Lower leg skin (tissue), 4 donors: ENCODE measurements around the gene DPYD. TPM values are rescaled to one million over a fixed set of nuclear protein-coding genes. Genes with fewer than 3 reads are reported as not detected.

Experiments used
- DNase-seq, 2 donors: peaks; one replicate each; pipeline ENCODE4 v3.0.0-alpha.2; 2019; ENCODE audit warnings: low spot score in 2 of 2
- H3K4me3 ChIP-seq: fragments of 200-600 bp; sonication (generic); 2 replicates; pipeline ENCODE4 v1.5.1; 2017; ENCODE audit warnings: mild to moderate bottlenecking, low read depth; ENCODE audit not compliant: poor library complexity, severe bottlenecking
- POLR2A ChIP-seq, 2 donors: fragments of 450-650 bp; IDR thresholded peaks; one replicate each; pipeline ENCODE4 v1.6.1; 2016 to 2017; ENCODE audit warnings: antibody characterized with exemption in 2 of 2, mild to moderate bottlenecking in 1 of 2, moderate library complexity in 1 of 2
- WGBS, 2 donors: methylation state at CpG; one replicate each; pipeline ENCODE4 v1.1.5; 2018; 5-methylcytosine and 5-hydroxymethylcytosine counted together
- intact Hi-C: fragments of 100-400 bp; cut with DNase I; formaldehyde crosslinking; loops from one replicate; pipeline ENCODE4 v1.15.0; 2023; ENCODE audit warnings: low total_unique reads
- total RNA-seq, 4 donors: library from RNA; depleted of rRNA; stranded (reverse); fragments of >200 nt; gene quantifications; one replicate each; pipeline ENCODE4 v1.1.0, GENCODE V29; 2016
- TF ChIP-seq, protein P1 (sequence below), 3 donors: fragments of 450-650 bp; IDR thresholded peaks; one replicate each; pipeline ENCODE4 v1.5.1; 2016; ENCODE audit warnings: antibody characterized with exemption in 3 of 3, mild to moderate bottlenecking in 3 of 3, moderate library complexity in 2 of 3

DPYD gene
- total RNA-seq, 4 donors from 2014 or later, result 10.6 to 16.1 (median 14.6) TPM

DNA sequence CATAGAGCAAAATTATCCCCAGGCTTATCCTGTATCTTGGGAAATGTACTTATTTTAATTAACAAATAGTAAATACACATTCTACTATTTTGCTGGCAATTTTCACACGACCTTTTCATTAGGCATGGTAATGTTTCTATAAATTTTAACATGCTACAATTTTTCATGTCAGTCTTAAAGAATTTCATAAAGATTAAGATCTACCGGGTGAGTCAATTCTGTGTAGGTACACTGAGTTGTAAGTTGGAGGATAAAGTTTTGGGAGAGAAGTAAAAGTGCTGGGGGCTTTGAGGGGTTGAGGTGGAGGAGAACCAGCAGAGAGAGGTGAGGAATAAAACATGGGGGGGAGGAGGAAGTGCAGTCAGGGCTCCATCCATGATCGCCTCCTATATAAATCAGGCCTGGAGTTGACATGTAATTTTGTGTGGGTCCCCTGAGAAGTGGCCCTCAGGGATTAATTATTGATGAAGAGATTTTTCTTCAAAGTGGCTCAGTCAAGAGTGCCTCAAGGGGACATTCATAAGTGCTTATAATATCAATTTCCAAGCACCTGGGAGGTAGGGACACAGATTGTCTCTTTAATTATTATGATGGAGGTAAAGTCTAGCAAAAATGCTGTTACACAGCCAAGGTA lies 7.2 kb downstream of the DPYD start:
- WGBS, 2 donors, result 65 to 73% methylated on average over 3 of the region's 3 CpGs
- H3K4me3 ChIP-seq, result no peak overlapping the region
- DNase-seq, result no peak
- no peak for TF ChIP-seq POLR2A (IDR thresholded peaks at IDR 0.05)
- TF ChIP-seq, protein P1, sequence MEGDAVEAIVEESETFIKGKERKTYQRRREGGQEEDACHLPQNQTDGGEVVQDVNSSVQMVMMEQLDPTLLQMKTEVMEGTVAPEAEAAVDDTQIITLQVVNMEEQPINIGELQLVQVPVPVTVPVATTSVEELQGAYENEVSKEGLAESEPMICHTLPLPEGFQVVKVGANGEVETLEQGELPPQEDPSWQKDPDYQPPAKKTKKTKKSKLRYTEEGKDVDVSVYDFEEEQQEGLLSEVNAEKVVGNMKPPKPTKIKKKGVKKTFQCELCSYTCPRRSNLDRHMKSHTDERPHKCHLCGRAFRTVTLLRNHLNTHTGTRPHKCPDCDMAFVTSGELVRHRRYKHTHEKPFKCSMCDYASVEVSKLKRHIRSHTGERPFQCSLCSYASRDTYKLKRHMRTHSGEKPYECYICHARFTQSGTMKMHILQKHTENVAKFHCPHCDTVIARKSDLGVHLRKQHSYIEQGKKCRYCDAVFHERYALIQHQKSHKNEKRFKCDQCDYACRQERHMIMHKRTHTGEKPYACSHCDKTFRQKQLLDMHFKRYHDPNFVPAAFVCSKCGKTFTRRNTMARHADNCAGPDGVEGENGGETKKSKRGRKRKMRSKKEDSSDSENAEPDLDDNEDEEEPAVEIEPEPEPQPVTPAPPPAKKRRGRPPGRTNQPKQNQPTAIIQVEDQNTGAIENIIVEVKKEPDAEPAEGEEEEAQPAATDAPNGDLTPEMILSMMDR (IDR thresholded peaks at IDR 0.05), result no peak
- intact Hi-C loops, result no loop called here

DNA sequence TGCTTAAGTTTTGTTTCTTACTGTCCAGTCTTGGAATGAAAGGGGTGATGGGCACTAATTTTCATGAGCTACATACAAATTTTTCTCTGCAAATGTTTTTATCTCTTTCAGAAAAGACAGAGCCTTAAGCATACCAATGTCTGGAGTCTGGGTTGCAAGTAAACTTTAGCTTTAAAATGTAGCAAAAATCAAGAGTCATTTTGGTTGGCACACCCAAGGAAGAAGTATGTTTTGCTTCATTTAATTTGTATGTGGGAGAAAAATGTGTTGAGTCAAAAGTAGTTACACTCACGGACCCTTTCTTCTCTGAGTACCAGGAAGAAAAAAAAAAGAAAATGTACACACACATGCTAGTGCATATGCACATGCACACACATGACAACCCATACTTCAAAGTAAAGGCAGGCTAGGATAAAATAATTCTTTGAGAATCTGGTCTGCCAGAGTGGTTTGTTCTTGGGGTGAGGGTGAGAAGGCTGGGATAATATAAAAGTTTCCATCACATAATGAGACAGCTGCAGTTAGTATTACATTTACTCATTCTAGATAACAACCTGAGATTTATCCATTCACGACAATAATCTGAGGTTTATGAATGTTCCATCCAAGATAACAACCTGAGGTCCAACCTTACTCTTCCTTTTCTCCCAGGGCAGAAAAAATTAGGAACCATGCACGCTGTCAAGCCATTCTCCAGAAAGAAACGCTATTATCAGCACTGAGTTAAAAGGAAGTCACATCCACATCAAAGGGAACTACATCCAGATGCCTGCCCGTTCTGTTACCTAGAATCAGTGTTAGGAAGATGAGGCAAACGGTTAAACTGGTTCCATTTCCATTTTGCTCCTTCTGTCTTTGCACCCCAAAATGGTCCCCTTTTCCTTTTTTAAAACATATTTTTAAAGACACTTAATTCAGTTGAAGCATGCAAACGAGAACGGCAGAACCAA lies 9.3 kb downstream of the DPYD start:
- intact Hi-C loops, result no loop called here
- 81 to 86% methylated on average over 8 of the region's 8 CpGs for WGBS, 2 donors
- no peak for TF ChIP-seq POLR2A (IDR thresholded peaks at IDR 0.05)
- TF ChIP-seq, protein P1 (IDR thresholded peaks at IDR 0.05), result no peak
- DNase-seq, result no peak
- no peak overlapping the region for H3K4me3 ChIP-seq

DNA sequence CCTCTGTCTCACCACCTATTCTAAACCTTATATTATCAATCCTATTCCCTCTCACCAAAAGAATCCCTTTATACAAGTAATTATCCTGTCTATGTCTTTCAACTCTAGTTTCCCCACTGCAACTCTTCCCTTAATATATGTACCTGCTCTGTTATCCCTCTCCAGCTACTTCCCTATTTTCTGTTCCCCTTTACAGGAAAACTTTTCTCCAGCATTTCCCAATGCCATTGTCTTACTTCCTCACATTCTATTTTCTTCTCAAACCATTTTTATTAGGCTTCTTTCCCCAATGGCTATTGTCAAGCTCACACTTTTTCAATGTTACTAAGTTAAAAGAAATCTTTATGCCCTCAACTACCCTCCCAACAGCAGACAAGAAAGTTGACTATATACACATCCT lies 11.6 kb downstream of the DPYD start:
- TF ChIP-seq, protein P1 (IDR thresholded peaks at IDR 0.05), result no peak
- no peak for TF ChIP-seq POLR2A (IDR thresholded peaks at IDR 0.05)
- H3K4me3 ChIP-seq, result no peak overlapping the region
- no peak for DNase-seq
- intact Hi-C loops, result no loop called here

DNA sequence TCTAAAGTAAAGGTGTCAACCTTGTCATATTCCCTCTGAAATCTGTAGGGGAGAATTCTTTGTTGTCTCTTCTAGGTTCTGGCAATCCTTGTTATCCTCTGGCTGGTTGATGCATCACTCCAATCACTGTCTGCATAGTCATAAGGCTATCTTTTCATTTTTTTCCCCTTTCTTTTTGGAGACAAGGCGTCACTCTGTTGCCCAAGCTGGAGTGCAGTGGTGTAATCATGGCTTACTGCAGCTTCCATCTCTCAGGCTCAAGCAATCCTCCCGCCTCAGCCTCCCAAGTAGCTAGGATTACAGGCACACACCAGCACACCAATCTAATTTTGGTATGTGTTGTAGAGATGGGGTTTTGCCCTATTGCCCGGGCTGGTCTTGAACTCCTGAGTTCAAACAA lies 12.9 kb downstream of the DPYD start:
- no peak for DNase-seq
- 94 to 100% methylated on average over 3 of the region's 3 CpGs for WGBS, 2 donors
- TF ChIP-seq, protein P1 (IDR thresholded peaks at IDR 0.05), result no peak
- no peak for TF ChIP-seq POLR2A (IDR thresholded peaks at IDR 0.05)
- intact Hi-C loops, result no loop called here
- H3K4me3 ChIP-seq, result no peak overlapping the region

DNA sequence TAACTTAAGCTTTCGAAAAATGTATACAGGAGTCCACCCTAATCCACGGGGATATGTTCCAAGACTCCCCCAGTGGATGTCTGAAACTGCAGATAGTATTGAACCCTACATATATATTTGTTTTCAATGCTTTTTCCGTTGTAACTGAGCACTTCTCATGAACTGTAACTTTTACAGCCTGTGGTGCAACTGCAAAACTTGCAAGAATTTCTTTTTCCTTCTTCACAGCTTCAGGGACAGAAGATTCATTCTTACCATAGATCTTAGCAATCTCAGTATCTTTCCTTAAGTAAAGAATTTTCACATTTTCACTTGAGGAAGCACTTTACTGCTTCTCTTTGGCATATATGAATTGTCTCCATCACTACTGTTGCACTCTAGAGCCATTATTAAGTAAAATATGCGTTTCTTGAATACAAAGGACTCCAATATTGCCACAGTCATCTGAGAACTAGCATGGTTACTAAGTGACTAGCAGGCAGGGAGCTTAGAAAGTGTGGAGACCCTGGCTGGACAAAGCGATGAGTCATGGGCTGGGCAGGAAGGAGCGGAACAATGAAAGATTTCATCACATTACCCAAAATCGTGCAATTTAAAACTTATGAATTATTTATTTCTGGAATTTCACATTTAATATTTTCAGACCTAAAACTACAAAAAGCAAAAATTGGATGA lies 14.1 kb downstream of the DPYD start:
- no peak overlapping the region for H3K4me3 ChIP-seq
- no peak for TF ChIP-seq POLR2A (IDR thresholded peaks at IDR 0.05)
- TF ChIP-seq, protein P1 (IDR thresholded peaks at IDR 0.05), result no peak
- peak; percentile 59 to 85 for DNase-seq
- 62 to 67% methylated on average over 7 of the region's 7 CpGs for WGBS, 2 donors
- intact Hi-C loops, result no loop called here
